ENCODE results near the gene HIPK2.

DNA sequence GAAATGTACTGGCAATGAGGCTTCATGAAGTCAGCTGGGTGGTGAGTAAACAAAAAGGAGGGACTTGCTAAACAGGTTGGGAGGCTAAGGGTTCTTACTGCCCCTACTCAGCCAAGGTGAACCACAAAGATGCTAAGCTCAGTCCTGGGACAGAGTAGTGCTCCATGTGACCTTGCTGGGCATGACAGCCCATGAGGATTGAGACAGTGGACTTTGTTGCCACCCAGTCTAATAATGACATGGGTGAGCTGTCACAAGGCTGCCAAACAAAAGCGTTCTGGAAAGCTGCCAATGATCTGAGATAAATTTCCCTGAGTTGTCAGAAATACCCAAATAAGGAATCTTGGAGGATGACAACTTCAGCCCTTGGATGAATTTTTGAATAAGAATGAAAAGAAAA, 179.2 kb downstream of the HIPK2 start:
- TF ChIP-seq, protein P1, sequence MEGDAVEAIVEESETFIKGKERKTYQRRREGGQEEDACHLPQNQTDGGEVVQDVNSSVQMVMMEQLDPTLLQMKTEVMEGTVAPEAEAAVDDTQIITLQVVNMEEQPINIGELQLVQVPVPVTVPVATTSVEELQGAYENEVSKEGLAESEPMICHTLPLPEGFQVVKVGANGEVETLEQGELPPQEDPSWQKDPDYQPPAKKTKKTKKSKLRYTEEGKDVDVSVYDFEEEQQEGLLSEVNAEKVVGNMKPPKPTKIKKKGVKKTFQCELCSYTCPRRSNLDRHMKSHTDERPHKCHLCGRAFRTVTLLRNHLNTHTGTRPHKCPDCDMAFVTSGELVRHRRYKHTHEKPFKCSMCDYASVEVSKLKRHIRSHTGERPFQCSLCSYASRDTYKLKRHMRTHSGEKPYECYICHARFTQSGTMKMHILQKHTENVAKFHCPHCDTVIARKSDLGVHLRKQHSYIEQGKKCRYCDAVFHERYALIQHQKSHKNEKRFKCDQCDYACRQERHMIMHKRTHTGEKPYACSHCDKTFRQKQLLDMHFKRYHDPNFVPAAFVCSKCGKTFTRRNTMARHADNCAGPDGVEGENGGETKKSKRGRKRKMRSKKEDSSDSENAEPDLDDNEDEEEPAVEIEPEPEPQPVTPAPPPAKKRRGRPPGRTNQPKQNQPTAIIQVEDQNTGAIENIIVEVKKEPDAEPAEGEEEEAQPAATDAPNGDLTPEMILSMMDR (conservative IDR thresholded peaks at IDR 0.05; ENCODE audit: low read depth in 2 of 2), result no peak
- TF ChIP-seq POLR2AphosphoS5 (IDR thresholded peaks at IDR 0.05; ENCODE audit: low read depth) (no peak), STAT1 (IDR thresholded peaks at IDR 0.05; ENCODE audit: unreplicated experiment) (no peak)
- TF ChIP-seq, protein P2, sequence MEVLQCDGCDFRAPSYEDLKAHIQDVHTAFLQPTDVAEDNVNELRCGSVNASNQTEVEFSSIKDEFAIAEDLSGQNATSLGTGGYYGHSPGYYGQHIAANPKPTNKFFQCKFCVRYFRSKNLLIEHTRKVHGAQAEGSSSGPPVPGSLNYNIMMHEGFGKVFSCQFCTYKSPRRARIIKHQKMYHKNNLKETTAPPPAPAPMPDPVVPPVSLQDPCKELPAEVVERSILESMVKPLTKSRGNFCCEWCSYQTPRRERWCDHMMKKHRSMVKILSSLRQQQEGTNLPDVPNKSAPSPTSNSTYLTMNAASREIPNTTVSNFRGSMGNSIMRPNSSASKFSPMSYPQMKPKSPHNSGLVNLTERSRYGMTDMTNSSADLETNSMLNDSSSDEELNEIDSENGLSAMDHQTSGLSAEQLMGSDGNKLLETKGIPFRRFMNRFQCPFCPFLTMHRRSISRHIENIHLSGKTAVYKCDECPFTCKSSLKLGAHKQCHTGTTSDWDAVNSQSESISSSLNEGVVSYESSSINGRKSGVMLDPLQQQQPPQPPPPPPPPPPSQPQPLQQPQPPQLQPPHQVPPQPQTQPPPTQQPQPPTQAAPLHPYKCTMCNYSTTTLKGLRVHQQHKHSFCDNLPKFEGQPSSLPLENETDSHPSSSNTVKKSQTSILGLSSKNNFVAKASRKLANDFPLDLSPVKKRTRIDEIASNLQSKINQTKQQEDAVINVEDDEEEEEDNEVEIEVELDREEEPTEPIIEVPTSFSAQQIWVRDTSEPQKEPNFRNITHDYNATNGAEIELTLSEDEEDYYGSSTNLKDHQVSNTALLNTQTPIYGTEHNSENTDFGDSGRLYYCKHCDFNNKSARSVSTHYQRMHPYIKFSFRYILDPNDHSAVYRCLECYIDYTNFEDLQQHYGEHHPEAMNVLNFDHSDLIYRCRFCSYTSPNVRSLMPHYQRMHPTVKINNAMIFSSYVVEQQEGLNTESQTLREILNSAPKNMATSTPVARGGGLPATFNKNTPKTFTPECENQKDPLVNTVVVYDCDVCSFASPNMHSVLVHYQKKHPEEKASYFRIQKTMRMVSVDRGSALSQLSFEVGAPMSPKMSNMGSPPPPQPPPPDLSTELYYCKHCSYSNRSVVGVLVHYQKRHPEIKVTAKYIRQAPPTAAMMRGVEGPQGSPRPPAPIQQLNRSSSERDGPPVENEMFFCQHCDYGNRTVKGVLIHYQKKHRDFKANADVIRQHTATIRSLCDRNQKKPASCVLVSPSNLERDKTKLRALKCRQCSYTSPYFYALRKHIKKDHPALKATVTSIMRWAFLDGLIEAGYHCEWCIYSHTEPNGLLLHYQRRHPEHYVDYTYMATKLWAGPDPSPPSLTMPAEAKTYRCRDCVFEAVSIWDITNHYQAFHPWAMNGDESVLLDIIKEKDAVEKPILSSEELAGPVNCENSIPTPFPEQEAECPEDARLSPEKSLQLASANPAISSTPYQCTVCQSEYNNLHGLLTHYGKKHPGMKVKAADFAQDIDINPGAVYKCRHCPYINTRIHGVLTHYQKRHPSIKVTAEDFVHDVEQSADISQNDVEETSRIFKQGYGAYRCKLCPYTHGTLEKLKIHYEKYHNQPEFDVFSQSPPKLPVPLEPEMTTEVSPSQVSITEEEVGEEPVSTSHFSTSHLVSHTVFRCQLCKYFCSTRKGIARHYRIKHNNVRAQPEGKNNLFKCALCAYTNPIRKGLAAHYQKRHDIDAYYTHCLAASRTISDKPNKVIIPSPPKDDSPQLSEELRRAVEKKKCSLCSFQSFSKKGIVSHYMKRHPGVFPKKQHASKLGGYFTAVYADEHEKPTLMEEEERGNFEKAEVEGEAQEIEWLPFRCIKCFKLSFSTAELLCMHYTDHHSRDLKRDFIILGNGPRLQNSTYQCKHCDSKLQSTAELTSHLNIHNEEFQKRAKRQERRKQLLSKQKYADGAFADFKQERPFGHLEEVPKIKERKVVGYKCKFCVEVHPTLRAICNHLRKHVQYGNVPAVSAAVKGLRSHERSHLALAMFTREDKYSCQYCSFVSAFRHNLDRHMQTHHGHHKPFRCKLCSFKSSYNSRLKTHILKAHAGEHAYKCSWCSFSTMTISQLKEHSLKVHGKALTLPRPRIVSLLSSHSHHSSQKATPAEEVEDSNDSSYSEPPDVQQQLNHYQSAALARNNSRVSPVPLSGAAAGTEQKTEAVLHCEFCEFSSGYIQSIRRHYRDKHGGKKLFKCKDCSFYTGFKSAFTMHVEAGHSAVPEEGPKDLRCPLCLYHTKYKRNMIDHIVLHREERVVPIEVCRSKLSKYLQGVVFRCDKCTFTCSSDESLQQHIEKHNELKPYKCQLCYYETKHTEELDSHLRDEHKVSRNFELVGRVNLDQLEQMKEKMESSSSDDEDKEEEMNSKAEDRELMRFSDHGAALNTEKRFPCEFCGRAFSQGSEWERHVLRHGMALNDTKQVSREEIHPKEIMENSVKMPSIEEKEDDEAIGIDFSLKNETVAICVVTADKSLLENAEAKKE (CRISPR knock-in tag; IDR thresholded peaks at IDR 0.05), result no peak

Measured in GM23338 (cell line).